HepG2 (cell line): ENCODE measurements around the gene CAPN14. TPM values are rescaled to one million over a fixed set of nuclear protein-coding genes. Genes with fewer than 3 reads are reported as not detected.

Experiments used
- ATAC-seq: fragments of 200-7000 bp; cut with Tn5 transposase; 3 replicates; pipeline ENCODE4 v1.9.1; 2020; ENCODE audit warnings: mild to moderate bottlenecking, moderate library complexity
- BruUV-seq: library from RNA; stranded (reverse); fragments of 400-500 nt; replicated peaks from 2 replicates; lab custom pipeline; 2021; lab: Mats Ljungman, UMichigan
- CTCF ChIA-PET: fragments of 300-600 bp; formaldehyde crosslinking; extraction: SDS; loops from one replicate; lab custom pipeline; 2021; ENCODE audit warnings: low total read pairs, inconsistent platforms, low intra/inter-chr PET ratio; lab: Yijun Ruan, JAX
- POLR2A ChIA-PET: fragments of 350-600 bp; sonication (Branson Sonifier 250); formaldehyde crosslinking; loops from one replicate; lab custom pipeline; 2020; ENCODE audit warnings: antibody characterized with exemption, inconsistent platforms; lab: Yijun Ruan, JAX
- DNase-seq: peaks from one replicate; pipeline ENCODE4 v3.0.0-alpha.2; 2015; ENCODE audit warnings: low spot score
- FAIRE-seq: peaks from 3 replicates; lab custom pipeline; 2011; peaks lifted over from hg19 to GRCh38; lab: Jason Lieb, UNC
- H2AFZ ChIP-seq: one replicate; pipeline ENCODE4 v1.6.1; 2011; ENCODE audit warnings: low read length, inconsistent platforms
- H3K27ac ChIP-seq: fragments of 300-600 bp; 3 replicates; pipeline ENCODE4 v1.8.0; 2011; ENCODE audit warnings: mixed run types, mild to moderate bottlenecking, mixed read lengths, low read length, inconsistent platforms; ENCODE audit not compliant: insufficient read depth; ENCODE audit errors: extremely low read length
- H3K27me3 ChIP-seq, 2 experiments: fragments of 200-600 bp in 1 of 2; 2 replicates in 1 of 2; 3 replicates in 1 of 2; pipeline versions ENCODE4 v1.6.0 to v1.8.0; 2011; ENCODE audit warnings: low read length in 2 of 2, mild to moderate bottlenecking in 2 of 2, moderate library complexity in 2 of 2, inconsistent platforms in 1 of 2; ENCODE audit not compliant: insufficient read depth in 2 of 2, control insufficient read depth in 1 of 2
- H3K36me3 ChIP-seq, 2 experiments: fragments of 200-600 bp in 1 of 2; replicated peaks in 1 of 2; 2 replicates in 1 of 2; 3 replicates in 1 of 2; pipeline versions ENCODE4 v1.5.1 to v1.8.0; 2011; ENCODE audit warnings: low read length in 2 of 2, inconsistent platforms in 1 of 2; ENCODE audit not compliant: insufficient read depth in 2 of 2, control insufficient read depth in 1 of 2
- H3K4me1 ChIP-seq: 2 replicates; pipeline ENCODE4 v1.5.1; 2012; ENCODE audit warnings: low read length, inconsistent platforms; ENCODE audit not compliant: insufficient read depth
- H3K4me2 ChIP-seq: 2 replicates; pipeline ENCODE4 v1.6.0; 2011; ENCODE audit warnings: low read depth, low read length, inconsistent platforms
- H3K4me3 ChIP-seq, 3 experiments: fragments of 200-600 bp in 1 of 3; sonication (generic), shearing (Covaris generic) in 1 of 3; replicated peaks in 1 of 3; 2 replicates each; pipeline ENCODE4 v1.5.1; 2011 to 2016; ENCODE audit warnings: low read length in 3 of 3, inconsistent platforms in 2 of 3, low read depth in 2 of 3, mild to moderate bottlenecking in 2 of 3, control low read depth in 1 of 3, mixed read lengths in 1 of 3; ENCODE audit not compliant: insufficient read depth in 1 of 3
- H3K79me2 ChIP-seq: one replicate; pipeline ENCODE4 v1.6.1; 2011; ENCODE audit warnings: low read length, inconsistent platforms; ENCODE audit not compliant: insufficient read depth
- H3K9ac ChIP-seq: 2 replicates; pipeline ENCODE4 v1.6.0; 2011; ENCODE audit warnings: mild to moderate bottlenecking, low read depth, low read length, inconsistent platforms; ENCODE audit not compliant: insufficient read depth
- H3K9me3 ChIP-seq: 2 replicates; pipeline ENCODE4 v1.5.1; 2012; ENCODE audit warnings: mild to moderate bottlenecking, low read length
- H4K20me1 ChIP-seq: 2 replicates; pipeline ENCODE4 v1.6.0; 2011; ENCODE audit warnings: inconsistent platforms, mild to moderate bottlenecking, low read length, moderate library complexity; ENCODE audit not compliant: insufficient read depth
- DNMT1 ChIP-seq: sonication (generic); formaldehyde crosslinking; IDR thresholded peaks from 2 replicates; pipeline ENCODE4 v1.5.1; 2020; ENCODE audit warnings: mild to moderate bottlenecking, missing genetic modification reagents
- MEIS1 ChIP-seq: sonication (generic); formaldehyde crosslinking; IDR thresholded peaks from 2 replicates; pipeline ENCODE4 v1.9.0; 2021; ENCODE audit warnings: mild to moderate bottlenecking, missing genetic modification reagents, moderate library complexity, borderline replicate concordance
- PHF20 ChIP-seq: sonication (generic); formaldehyde crosslinking; IDR thresholded peaks from 2 replicates; pipeline ENCODE4 v1.5.0; 2020; ENCODE audit warnings: mild to moderate bottlenecking, missing genetic modification reagents
- RNF2 ChIP-seq: fragments of 450-650 bp; conservative IDR thresholded peaks from 2 replicates; pipeline ENCODE4 v1.6.1; 2016; ENCODE audit warnings: low read depth
- ZNF333 ChIP-seq: sonication (generic); formaldehyde crosslinking; IDR thresholded peaks from 2 replicates; pipeline ENCODE4 v1.4.0; 2020; ENCODE audit warnings: mild to moderate bottlenecking, missing genetic modification reagents, borderline replicate concordance
- ZNF781 ChIP-seq: sonication (generic); formaldehyde crosslinking; IDR thresholded peaks from 2 replicates; pipeline ENCODE4 v1.5.1; 2020; ENCODE audit warnings: borderline replicate concordance, mild to moderate bottlenecking, missing genetic modification reagents; ENCODE audit errors: not compliant biosample characterization
- ZSCAN25 ChIP-seq: sonication (generic); formaldehyde crosslinking; IDR thresholded peaks from 2 replicates; pipeline ENCODE4 v1.8.0; 2022; ENCODE audit warnings: mild to moderate bottlenecking, missing genetic modification reagents
- ZSCAN31 ChIP-seq: sonication (generic); formaldehyde crosslinking; IDR thresholded peaks from 2 replicates; pipeline ENCODE4 v1.5.0; 2020; ENCODE audit warnings: low read depth, mild to moderate bottlenecking, missing genetic modification reagents
- WGBS: methylation state at CpG from one replicate; pipeline ENCODE4 v1.1.6; 2017; ENCODE audit warnings: low lambda C conversion rate; 5-methylcytosine and 5-hydroxymethylcytosine counted together
- in situ Hi-C: cut with HindIII; loops from 2 replicates; pipeline ENCODE4 v1.10.0; 2017; ENCODE audit warnings: low pct_unique_long_range_greater_than_20kb; ENCODE audit not compliant: extremely low pct_ligation_motif_present
- intact Hi-C: fragments of 100-400 bp; cut with micrococcal nuclease; formaldehyde crosslinking; loops from one replicate; pipeline ENCODE4 v1.10.0; 2022; ENCODE audit not compliant: unreplicated experiment
- polyA plus RNA-seq, 8 experiments: library from polyadenylated mRNA; depleted of rRNA in 3 of 8; stranded (reverse) in 7 of 8; unstranded in 1 of 8; fragments of >200 nt; fragmentation: Illumina TruSeq in 4 of 8; extraction: Trizol in 4 of 8; gene quantifications; 2 replicates each; pipeline versions ENCODE4 v1.2.1 to v1.2.3, GENCODE V29; 2011 to 2016; ENCODE audit warnings: low read depth in 4 of 8, missing spikeins in 1 of 8, mixed read lengths in 1 of 8; ENCODE audit not compliant: insufficient read depth in 1 of 8
- total RNA-seq, 5 experiments: library from RNA; depleted of rRNA; stranded (reverse); fragments of >200 nt; fragmentation: Illumina TruSeq; extraction: Trizol; gene quantifications; 2 replicates each; pipeline ENCODE4 v1.2.3, GENCODE V29; 2016; ENCODE audit warnings: low read depth in 1 of 5
- TF ChIP-seq, protein P1 (sequence below): sonication (generic); formaldehyde crosslinking; IDR thresholded peaks from 2 replicates; pipeline ENCODE4 v1.8.0; 2022; ENCODE audit warnings: mild to moderate bottlenecking, missing genetic modification reagents, moderate library complexity
- TF ChIP-seq, protein P2 (sequence below): sonication (generic); formaldehyde crosslinking; IDR thresholded peaks from 2 replicates; pipeline ENCODE4 v1.5.0; 2020; ENCODE audit warnings: missing genetic modification reagents

The CAPN14 gene
- total and polyA plus RNA-seq, 2 of the 13 experiments (the other 11 are each of a cell fraction or from before 2014, with no cell fraction given), result not detected

DNA sequence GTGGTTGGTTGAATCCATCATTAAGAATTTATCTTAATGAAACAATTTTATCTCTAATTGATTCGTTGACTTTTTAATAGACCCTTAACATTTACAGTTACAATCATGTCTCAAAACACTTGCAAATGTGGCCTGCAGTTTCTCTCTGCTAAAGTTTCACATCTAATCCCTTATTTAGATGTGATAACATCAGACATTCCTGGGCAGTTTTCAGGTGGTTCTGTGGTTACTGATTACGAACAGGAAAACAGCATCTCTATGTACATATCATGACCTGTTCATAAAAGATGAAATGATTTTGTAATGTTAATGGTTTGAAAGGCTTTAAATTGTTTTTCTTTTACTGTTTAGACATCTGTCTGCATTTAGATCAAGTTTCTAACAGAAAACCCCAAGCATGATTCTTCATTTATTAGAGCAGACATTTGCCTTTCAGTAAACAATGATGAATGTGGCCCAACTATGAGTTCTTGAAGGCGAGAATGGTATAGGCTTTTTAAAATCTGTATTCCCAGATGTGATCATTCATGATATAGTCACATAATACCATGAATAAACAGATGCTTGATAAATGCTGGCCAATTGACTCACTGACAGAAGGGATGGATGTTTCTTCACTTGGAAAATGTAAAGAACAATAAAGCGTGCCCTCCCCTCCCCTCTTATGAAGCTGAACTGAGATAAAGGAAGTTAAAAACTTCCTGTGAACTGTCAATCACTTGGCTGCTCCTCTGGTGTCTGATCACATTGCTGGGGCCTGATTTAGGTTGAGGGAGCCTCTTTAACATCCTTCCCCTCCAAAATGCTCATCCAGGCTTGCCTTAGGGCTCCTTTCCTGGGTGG is 3.5 kb downstream of the CAPN14 start:
- intact Hi-C loops, result no loop called here
- ATAC-seq (no peak), DNase-seq (no peak), FAIRE-seq (no peak)
- Histone ChIP-seq H3K36me3 (no peaks in the 10 kb centered on the region), H3K79me2 (no peaks in the 10 kb centered on the region), H2AFZ (no peak overlapping the region), H3K27ac (no peak overlapping the region), H3K4me2 (no peak overlapping the region), H3K9ac (no peak overlapping the region), H3K27me3 (peaks cover 0 to 8% of the 10 kb centered on the region in 2 experiments; a peak in 1 of 5 replicates), H3K9me3 (no peaks in the 10 kb centered on the region), H3K4me3 (no peak overlapping the region), H4K20me1 (no peaks in the 10 kb centered on the region), H3K4me1 (no peaks in the 10 kb centered on the region)
- WGBS, result 0% methylated on average over 4 of the region's 4 CpGs
- in situ Hi-C loops, result no loop called here
- ChIA-PET CTCF (no interaction called here), POLR2A (no interaction called here)
- BruUV-seq, result no TSS peak
- TF ChIP-seq RNF2 (no peak), ZSCAN25 (CRISPR knock-in tag) (no peak), DNMT1 (CRISPR knock-in tag) (no peak)
- TF ChIP-seq, protein P1, sequence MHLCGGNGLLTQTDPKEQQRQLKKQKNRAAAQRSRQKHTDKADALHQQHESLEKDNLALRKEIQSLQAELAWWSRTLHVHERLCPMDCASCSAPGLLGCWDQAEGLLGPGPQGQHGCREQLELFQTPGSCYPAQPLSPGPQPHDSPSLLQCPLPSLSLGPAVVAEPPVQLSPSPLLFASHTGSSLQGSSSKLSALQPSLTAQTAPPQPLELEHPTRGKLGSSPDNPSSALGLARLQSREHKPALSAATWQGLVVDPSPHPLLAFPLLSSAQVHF (CRISPR knock-in tag), result no peak

DNA sequence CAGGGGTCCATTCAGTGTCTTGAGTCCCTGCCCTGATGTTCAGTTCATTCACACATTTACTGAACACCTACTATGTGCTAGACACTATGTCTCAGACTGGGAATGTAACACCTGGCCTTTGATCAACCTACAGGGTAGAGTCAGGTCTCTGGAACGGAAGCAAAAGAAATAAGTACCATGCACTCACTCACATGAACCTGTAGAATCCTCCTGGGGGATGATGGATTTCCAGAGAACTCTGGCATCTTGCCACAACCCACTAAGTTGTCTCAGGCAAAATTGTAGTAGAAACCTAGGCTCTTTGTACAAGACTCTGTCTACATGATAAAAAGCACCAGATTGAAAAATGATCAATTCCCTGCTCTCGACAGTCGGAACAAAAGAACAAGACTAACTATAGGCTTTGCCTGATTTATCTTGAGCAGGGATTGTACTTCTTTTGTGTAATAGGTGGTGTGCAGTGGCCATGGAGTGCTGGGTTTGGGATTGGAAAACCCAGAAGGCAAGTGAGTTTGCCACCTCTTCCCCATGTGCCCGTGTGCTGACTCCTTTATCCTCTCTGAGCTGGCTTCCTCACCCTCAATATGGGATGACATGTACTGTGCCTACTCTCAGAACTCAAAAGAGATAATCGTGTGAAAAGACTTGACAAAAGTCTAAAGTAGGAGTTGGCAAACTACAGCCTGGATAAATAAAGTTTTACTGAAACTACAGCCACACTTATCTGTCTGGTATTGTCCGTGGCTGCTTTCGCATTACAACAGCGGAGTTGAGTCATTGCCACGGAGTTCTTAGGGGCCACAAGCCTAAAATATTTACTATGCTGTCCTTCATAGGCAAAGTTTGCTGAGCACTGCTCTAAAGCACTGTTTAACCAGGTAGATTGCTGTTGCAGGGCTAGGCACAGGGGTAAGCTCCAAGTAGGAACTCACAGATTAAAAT is 4.4 kb downstream of the CAPN14 start:
- no peak for FAIRE-seq
- H3K4me1 ChIP-seq, result no peaks in the 10 kb centered on the region
- peaks cover 0 to 5% of the 10 kb centered on the region in 2 experiments; a peak in 1 of 5 replicates for H3K27me3 ChIP-seq
- no TSS peak for BruUV-seq
- CTCF ChIA-PET, result no interaction called here
- POLR2A ChIA-PET, result no interaction called here
- H3K9me3 ChIP-seq, result no peaks in the 10 kb centered on the region
- no peaks in the 10 kb centered on the region for H3K79me2 ChIP-seq
- 16% methylated on average over 9 of the region's 9 CpGs for WGBS
- no peak for ATAC-seq
- no peak for DNase-seq
- H3K9ac ChIP-seq, result no peak overlapping the region
- H3K36me3 ChIP-seq, result no peaks in the 10 kb centered on the region
- no peak overlapping the region for H3K4me2 ChIP-seq
- intact Hi-C loops (no loop called here), in situ Hi-C loops (no loop called here)
- H3K27ac ChIP-seq, result no peak overlapping the region
- no peak overlapping the region for H2AFZ ChIP-seq
- no peak overlapping the region for H3K4me3 ChIP-seq
- H4K20me1 ChIP-seq, result no peaks in the 10 kb centered on the region
- TF ChIP-seq PHF20 (CRISPR knock-in tag), result no peak
- TF ChIP-seq ZSCAN31 (CRISPR knock-in tag), result no peak
- no peak for TF ChIP-seq ZNF781 (CRISPR knock-in tag)
- TF ChIP-seq, protein P2, sequence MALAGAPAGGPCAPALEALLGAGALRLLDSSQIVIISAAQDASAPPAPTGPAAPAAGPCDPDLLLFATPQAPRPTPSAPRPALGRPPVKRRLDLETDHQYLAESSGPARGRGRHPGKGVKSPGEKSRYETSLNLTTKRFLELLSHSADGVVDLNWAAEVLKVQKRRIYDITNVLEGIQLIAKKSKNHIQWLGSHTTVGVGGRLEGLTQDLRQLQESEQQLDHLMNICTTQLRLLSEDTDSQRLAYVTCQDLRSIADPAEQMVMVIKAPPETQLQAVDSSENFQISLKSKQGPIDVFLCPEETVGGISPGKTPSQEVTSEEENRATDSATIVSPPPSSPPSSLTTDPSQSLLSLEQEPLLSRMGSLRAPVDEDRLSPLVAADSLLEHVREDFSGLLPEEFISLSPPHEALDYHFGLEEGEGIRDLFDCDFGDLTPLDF (CRISPR knock-in tag), result no peak
- TF ChIP-seq MEIS1 (CRISPR knock-in tag), result no peak
- TF ChIP-seq ZNF333, result no peak
